ENCODE data around the gene SLC35G3.

The SLC35G3 gene

GRCh38 chr17:35146214-35146833, 47.9 kb downstream of the SLC35G3 start:
- Histone ChIP-seq H3K4me1 (ENCODE audit: control insufficient read depth, insufficient read depth, low read length) (no peaks in the 10 kb centered on the region), H3K4me3 (ENCODE audit: low read length) (no peak overlapping the region), H3K9ac (ENCODE audit: low read depth, low read length) (no peak overlapping the region), H3K27me3 (ENCODE audit: control insufficient read depth, insufficient read depth, low read length) (peaks cover 19% of the 10 kb centered on the region), H3K4me2 (ENCODE audit: low read length) (no peak overlapping the region), H3K9me3 (replicated peaks; ENCODE audit: low read length) (no peaks in the 10 kb centered on the region), H3K36me3 (ENCODE audit: insufficient read depth, low read length) (no peaks in the 10 kb centered on the region)

- no peak overlapping the region for H3K4me3 ChIP-seq (ENCODE audit: low read length)
- H3K4me1 ChIP-seq (ENCODE audit: control insufficient read depth, insufficient read depth, low read length), result peaks cover 4% of the 10 kb centered on the region
- no peak overlapping the region for H3K4me2 ChIP-seq (ENCODE audit: low read length)
- no peak overlapping the region for H3K9ac ChIP-seq (ENCODE audit: low read depth, low read length)
- peaks cover 17% of the 10 kb centered on the region for H3K27me3 ChIP-seq (ENCODE audit: control insufficient read depth, insufficient read depth, low read length)
- no peaks in the 10 kb centered on the region for H3K9me3 ChIP-seq (replicated peaks; ENCODE audit: low read length)
- H3K36me3 ChIP-seq (ENCODE audit: insufficient read depth, low read length), result peaks cover 2% of the 10 kb centered on the region
Measured at GRCh38 chr17:35144840-35145239, 49.4 kb downstream of the SLC35G3 start.
